Vagina (tissue), 2 donors: Measurements from ENCODE around the gene CENPF.

Experiments used
- POLR2A ChIP-seq, 2 donors: fragments of 450-650 bp; IDR thresholded peaks; one replicate each; pipeline ENCODE4 v1.6.1; 2017; ENCODE audit warnings: antibody characterized with exemption in 2 of 2, mild to moderate bottlenecking in 2 of 2, moderate library complexity in 2 of 2
- POLR2AphosphoS5 ChIP-seq, 2 donors: sonication (generic); formaldehyde crosslinking; IDR thresholded peaks; one replicate each; pipeline ENCODE4 v1.9.0; 2017; ENCODE audit warnings: antibody characterized with exemption in 2 of 2, mild to moderate bottlenecking in 2 of 2, low read depth in 1 of 2; ENCODE audit not compliant: insufficient read depth in 1 of 2
- TF ChIP-seq, protein P1 (sequence below), 3 experiments: fragments of 450-650 bp in 2 of 3; fragments of 200-600 bp in 1 of 3; sonication (generic) in 1 of 3; IDR thresholded peaks; one replicate each; pipeline ENCODE4 v1.5.1; 2017 to 2019; ENCODE audit warnings: antibody characterized with exemption in 3 of 3, mild to moderate bottlenecking in 2 of 3, moderate library complexity in 2 of 3

DNA sequence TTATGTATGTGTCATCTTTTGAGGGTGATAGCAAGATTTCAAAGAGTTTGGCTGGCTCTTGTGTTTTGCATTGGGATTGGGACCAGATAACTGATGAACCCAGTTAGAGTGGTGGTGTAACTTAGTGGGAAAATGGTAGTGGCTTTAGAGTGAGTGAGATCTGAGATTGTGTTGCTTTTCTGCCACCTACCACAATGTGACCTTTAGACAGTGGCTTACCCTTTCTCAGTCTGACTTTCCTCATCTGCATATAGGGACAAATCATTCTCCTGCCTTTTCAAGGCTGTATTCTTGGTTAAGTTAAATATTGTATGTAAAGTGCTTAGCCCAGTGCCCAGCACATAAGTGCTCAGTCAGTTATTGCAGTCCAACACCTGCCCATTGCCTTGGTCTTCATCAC, 31.3 kb downstream of the CENPF start:
- TF ChIP-seq, protein P1, sequence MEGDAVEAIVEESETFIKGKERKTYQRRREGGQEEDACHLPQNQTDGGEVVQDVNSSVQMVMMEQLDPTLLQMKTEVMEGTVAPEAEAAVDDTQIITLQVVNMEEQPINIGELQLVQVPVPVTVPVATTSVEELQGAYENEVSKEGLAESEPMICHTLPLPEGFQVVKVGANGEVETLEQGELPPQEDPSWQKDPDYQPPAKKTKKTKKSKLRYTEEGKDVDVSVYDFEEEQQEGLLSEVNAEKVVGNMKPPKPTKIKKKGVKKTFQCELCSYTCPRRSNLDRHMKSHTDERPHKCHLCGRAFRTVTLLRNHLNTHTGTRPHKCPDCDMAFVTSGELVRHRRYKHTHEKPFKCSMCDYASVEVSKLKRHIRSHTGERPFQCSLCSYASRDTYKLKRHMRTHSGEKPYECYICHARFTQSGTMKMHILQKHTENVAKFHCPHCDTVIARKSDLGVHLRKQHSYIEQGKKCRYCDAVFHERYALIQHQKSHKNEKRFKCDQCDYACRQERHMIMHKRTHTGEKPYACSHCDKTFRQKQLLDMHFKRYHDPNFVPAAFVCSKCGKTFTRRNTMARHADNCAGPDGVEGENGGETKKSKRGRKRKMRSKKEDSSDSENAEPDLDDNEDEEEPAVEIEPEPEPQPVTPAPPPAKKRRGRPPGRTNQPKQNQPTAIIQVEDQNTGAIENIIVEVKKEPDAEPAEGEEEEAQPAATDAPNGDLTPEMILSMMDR (IDR thresholded peaks at IDR 0.05), result no peak
- TF ChIP-seq POLR2AphosphoS5 (IDR thresholded peaks at IDR 0.05; ENCODE audit: insufficient read depth in 1 of 2, low read depth in 1 of 2), result no peak
- no peak for TF ChIP-seq POLR2A (IDR thresholded peaks at IDR 0.05)
